ENCODE measurements around the gene GIGYF2. TPM values are rescaled to one million over a fixed set of nuclear protein-coding genes. Genes with fewer than 3 reads are reported as not detected.

The GIGYF2 gene, protein sequence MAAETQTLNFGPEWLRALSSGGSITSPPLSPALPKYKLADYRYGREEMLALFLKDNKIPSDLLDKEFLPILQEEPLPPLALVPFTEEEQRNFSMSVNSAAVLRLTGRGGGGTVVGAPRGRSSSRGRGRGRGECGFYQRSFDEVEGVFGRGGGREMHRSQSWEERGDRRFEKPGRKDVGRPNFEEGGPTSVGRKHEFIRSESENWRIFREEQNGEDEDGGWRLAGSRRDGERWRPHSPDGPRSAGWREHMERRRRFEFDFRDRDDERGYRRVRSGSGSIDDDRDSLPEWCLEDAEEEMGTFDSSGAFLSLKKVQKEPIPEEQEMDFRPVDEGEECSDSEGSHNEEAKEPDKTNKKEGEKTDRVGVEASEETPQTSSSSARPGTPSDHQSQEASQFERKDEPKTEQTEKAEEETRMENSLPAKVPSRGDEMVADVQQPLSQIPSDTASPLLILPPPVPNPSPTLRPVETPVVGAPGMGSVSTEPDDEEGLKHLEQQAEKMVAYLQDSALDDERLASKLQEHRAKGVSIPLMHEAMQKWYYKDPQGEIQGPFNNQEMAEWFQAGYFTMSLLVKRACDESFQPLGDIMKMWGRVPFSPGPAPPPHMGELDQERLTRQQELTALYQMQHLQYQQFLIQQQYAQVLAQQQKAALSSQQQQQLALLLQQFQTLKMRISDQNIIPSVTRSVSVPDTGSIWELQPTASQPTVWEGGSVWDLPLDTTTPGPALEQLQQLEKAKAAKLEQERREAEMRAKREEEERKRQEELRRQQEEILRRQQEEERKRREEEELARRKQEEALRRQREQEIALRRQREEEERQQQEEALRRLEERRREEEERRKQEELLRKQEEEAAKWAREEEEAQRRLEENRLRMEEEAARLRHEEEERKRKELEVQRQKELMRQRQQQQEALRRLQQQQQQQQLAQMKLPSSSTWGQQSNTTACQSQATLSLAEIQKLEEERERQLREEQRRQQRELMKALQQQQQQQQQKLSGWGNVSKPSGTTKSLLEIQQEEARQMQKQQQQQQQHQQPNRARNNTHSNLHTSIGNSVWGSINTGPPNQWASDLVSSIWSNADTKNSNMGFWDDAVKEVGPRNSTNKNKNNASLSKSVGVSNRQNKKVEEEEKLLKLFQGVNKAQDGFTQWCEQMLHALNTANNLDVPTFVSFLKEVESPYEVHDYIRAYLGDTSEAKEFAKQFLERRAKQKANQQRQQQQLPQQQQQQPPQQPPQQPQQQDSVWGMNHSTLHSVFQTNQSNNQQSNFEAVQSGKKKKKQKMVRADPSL (N-terminal part only)
- polyA plus RNA-seq: 10 to 100 TPM; 14.6 to 23.6 (median 17.0) TPM

DNA sequence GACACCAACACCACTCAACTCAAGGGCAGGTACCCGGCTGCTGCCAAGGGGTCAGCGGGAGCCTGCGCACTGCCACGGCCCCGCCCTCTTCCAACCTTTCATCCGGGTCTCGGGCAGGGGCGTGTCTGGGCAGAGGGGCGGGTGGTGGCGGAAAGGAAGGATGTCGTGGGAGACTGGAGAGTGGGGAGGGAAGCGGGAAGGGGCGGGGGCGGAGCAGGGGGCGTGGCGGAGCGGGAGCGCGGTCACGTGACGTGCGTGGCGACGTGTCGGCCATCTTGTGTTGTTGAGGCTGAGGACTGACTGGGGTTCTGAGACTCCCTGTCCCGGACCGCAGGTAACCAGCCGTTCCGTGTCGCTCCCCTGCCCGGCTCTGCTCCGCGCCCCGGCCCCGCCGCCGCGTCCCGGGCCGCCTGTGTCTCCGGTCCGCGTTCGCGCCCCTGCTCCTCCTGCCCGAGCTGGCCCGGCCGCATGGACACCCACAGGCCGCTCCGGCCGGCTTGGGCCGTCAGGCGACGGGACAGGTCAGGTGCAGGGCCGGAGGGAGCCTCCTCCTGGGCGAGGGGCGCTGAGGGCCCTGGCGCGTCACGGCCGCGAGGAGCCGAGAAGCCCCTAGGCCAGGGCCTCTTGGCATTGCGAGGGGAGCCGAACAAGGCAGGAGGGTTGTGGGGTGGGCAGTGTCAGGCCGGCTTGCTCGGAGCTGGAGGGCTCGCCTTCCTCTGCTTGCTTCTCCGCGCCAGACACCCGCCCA is at the start of gene GIGYF2:
TSS of gene GIGYF2 (plus strand) at position 273 of the 748 bp plus-strand sequence. CDS start 37,867 bp downstream, outside the sequence.
- 0 to 1% (median 1%) methylated on average over 55 to 71 of the region's 71 CpGs for WGBS, 3 donors
- H3K27ac ChIP-seq (ENCODE audit: low read depth, low read length): peak within 1 kb of the TSS; percentile 86

DNA sequence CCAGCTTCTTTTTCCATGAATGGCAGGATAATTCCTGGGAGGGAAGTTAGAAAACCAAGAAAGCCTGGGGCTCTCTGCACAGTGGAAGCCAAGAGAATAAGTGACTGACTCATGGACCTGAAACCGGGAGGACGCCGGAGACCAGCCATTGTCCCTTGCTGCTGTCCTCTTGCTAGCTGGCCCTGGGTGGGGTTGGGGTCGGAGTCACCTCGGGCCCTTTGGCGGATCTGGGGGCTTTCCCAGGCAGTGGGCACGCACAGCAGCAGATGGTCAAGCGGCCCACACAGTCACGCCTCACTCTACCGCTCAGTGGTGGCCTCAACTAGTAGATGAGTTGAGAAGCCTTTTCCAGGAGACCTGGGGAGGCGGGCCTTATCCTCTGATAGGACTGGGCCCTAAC is 48.1 kb upstream of the GIGYF2 start:
- 93 to 96% (median 94%) methylated on average over 11 of the region's 11 CpGs for WGBS, 3 donors
- H3K27ac ChIP-seq (ENCODE audit: low read depth, low read length): no peak overlapping the region

DNA sequence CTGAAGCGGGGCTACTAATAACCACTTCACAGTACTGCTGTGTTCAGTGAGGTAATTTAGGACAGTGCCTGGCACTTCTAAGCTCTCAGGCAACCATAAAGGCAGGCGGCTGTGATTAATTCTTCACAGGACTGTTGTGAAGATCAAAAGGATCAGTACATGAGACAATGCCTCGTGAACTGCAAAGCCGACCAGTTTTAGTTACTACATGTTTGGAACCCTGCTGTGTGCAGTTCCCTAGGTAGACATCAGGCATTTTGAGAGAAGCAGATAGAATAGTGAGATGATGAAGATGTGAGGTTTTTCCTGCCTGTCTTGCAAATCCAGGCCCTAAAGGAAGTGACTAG is 44.7 kb upstream of the GIGYF2 start:
- WGBS, 3 donors: 65 to 78% (median 73%) methylated on average over 4 of the region's 4 CpGs
- no peak overlapping the region for H3K27ac ChIP-seq (ENCODE audit: low read depth, low read length)

DNA sequence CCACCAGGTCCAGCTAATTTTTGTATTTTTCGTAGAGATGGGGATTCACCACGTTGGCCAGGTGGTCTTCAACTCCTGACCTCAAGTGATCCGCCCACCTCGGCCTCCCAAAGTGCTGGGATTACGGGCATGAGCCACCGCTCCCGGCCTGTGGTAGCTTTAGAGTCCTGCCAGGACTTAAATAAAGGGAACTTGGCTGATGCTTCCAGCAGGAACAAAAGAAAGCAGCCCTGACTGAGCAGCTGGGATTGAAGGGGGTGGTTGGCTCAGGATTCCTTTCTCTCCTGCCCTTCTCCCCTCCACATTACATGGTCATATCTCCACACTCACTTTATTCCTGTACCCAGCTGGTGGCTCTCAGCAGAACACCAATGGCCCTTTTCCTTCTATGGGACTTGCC is 43.7 kb upstream of the GIGYF2 start:
- 92 to 97% (median 95%) methylated on average over 7 of the region's 7 CpGs for WGBS, 3 donors
- H3K27ac ChIP-seq (ENCODE audit: low read depth, low read length): no peak overlapping the region

DNA sequence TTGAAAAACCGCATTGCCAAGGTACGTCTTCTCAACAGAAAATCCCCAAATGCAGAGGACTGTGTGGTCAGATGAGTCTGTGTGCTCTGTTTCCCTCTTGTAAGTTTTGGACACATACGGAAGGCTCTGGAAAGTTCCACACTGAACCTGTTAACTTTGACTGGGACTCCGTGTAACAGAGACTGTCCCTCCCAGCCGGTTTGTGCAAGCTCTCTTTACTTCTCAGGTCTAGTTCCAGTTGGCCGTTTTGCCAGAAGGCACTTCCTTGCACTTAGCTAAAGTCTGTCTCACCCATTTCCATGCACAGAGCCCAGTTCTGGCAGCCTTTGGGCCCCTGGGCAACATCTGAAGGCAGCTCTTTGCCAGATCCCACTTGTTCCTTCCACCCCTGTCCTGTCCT is 41.7 kb upstream of the GIGYF2 start:
- WGBS, 3 donors: 68 to 75% (median 74%) methylated on average over 6 of the region's 6 CpGs
- no peak overlapping the region for H3K27ac ChIP-seq (ENCODE audit: low read depth, low read length)

DNA sequence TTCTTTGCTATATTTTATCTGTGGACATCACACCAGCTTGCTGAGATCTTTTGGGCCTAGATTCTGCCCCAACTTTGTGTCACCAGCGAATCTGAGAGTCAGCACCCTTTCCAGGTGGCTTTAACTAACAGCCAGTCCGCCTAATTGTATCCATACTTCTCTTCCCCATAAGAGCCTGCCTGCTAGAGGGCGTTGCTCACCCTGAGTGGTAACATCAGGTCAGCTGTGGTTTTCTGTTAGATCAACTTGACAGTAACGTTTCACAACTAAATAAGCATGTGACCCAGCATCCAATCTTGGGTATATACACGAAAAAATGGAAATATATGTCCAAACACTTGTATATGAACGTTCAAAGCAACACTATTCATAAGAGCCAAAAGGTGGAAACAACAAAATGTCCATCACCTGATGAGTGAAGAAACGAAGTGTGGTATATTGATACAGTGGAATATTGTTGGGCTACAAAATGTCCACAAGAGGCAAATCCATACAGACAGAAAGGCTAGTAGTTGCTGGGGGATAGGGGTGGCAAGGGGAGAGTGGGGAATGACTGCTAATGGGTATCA is 38.8 kb upstream of the GIGYF2 start:
- WGBS, 3 donors: 50 to 56% (median 53%) methylated on average over 7 of the region's 7 CpGs
- H3K27ac ChIP-seq (ENCODE audit: low read depth, low read length): no peak overlapping the region

DNA sequence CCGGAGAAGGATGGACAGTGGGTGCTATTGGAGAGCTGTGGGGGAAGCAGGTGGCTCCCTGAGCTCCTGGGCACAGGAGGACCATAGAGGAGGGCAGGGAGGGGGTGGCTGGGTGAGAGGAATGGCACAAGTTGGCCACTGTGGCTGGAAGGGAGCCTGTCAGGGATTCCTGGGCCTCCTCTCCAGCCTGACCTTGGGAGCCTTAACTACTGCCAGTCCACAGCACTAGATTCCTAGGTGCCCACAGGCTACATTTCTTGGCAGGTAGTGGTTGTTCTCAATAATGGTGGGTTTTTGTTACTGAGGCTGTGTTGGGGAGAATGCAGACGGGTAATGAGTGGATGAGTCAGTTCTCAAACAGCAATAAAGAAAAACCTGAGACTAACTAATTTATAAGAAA is 37.8 kb upstream of the GIGYF2 start:
- WGBS, 3 donors: 83 to 88% (median 87%) methylated on average over 2 of the region's 2 CpGs
- H3K27ac ChIP-seq (ENCODE audit: low read depth, low read length): no peak overlapping the region

DNA sequence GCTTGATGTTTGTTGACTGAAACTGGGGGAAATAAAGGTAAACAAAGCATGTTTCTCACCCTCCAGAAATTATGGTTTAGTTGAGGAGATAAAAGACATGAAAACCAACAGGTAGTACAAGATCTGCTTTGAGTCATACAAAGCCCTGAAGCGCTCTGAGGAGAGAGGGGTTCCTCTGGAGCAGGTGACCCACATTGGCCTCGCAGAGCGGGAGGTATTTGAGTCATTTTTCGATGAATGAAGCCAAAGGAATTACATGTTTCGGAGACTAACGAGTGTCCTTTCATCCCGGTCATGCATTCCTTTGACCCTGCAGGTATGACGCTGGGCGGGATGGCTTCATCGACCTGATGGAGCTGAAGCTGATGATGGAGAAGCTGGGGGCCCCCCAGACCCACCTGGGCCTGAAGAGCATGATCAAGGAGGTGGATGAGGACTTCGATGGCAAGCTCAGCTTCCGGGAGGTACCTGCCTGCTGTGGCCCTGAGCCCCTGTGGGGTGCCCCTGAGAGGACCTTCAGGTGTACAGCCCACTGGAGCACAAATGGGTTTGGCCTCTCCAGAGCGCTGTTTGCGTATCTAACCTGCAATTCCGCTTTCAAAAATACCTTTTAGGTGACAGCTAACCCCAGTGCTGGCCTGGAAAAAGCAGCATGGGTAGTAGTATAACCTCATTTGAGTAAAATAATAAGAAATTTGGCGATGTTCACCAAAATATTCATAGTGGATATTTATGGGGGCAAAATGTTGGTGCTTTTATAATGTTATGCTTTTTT is 34.5 kb upstream of the GIGYF2 start:
- WGBS, 3 donors: 90 to 94% (median 93%) methylated on average over 16 of the region's 16 CpGs
- no peak overlapping the region for H3K27ac ChIP-seq (ENCODE audit: low read depth, low read length)

DNA sequence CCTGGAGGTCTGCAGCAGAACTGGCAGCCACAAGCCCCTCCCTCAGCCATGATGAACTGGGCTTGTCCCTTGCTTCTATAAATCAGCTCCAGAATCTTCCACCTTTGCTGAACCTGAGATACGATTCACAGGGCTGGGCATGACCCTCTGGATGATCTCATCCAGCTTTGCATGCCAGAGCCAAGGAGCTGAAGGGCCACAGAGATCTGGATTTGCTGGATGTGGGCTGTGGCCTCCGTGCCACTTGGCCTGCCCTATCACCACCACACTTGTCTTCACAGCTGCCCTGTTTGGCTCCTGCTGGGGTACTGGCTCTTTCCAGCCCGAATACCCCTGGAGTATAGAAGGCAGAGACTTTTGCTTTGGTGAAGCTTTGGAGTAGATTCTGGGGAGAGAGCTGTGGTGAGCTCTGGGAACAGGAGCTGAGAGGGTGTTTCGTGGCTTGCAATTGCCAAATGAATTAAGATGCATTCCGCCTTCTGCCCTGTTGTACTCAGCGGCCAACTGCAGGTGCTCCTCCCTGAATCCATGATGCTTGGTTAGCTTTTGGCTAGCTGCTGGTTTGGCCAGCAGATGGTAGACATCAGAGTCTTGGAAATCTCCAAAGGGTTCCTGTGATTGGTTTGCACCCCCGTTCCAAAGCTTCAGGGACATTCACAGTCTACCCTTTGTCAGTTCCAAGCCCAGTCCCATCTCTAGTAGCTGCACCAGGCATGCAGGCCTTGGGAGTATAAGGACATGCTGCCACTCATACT is 30.9 kb upstream of the GIGYF2 start:
- 68 to 91% (median 77%) methylated on average over 7 of the region's 7 CpGs for WGBS, 3 donors
- no peak overlapping the region for H3K27ac ChIP-seq (ENCODE audit: low read depth, low read length)

DNA sequence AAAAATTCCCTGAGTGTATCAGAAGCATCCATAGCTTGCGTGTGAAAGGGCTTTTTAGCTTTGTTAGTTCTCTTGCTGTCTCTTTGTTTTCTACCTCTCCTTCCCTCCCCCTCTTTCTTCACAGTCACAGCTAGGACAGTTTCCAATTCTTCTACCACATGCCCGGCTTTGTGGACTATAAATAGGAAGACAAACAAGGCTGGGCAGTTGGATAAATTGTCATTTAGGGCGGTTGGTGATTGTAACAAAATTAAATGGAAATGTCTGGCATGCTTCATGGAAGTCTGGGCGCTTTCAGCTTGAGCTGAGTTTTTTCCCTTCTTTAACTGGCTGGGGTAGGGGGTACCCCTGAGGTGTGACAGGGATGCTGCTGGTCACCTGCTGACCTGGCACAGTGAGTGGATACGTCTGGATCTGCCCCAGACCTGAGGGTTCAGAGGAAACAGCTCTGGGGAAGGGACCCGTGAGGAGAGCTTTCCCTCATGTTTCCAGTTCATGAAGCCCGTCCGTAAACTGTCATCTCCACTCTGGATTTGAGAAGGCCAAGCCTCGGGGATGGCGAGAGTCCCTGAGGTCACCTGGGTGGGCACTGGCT is 29.0 kb upstream of the GIGYF2 start:
- no peak overlapping the region for H3K27ac ChIP-seq (ENCODE audit: low read depth, low read length)
- WGBS, 3 donors: 59 to 89% (median 88%) methylated on average over 10 of the region's 10 CpGs

DNA sequence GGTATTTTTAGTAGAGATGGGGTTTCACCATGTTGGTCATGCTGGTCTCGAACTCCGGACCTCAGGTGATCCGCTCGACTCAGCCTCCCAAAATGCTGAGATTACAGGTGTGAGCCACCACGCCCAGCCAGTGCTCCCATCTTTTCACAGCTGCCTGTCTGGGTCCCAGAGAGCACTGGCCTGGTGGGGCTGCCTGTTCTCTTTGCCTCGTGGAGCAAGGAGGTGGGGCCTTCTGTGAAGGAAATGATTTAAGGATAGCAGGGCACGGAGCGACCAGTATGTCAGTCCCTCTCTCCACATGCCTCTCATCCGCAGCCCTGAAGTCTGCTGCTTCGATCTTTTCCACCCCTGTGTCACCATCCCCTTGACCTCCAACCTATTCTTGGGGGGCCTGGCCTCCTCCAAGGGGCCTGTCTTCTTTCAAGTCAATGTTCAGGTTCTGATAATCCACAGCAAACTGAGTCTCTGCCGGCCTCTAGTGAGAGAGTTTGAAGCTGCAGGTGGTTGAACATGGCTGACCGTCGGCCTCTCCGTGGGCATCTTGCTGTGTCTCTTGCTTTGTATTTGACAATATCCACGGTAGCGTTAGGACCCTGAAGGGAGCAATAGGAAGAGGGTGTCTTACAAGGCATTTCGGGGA is 28.2 kb upstream of the GIGYF2 start:
- H3K27ac ChIP-seq (ENCODE audit: low read depth, low read length): no peak overlapping the region
- 58 to 65% (median 63%) methylated on average over 17 of the region's 17 CpGs for WGBS, 3 donors

DNA sequence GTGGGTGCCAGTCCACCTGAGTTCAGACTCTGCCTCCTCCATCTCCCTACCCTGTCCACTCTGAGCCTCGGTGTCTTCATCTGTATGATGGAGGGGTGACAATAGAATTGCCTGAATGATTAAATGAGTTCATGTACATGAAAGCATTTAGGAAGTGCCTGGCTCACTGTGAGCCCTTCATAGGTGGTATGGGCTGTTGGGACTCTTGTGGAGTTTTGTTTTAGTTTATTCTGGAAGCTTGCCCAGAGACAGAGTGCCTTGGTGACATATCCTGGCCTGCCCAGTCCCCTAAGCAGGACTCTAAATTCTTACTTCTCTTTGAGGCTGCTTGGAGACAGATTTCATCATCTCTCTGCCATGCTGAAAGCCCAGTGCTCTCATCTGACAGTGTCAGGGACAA is 24.5 kb upstream of the GIGYF2 start:
- no peak overlapping the region for H3K27ac ChIP-seq (ENCODE audit: low read depth, low read length)
- WGBS, 3 donors: 56 to 97% (median 94%) methylated on average over 1 of the region's 1 CpG

DNA sequence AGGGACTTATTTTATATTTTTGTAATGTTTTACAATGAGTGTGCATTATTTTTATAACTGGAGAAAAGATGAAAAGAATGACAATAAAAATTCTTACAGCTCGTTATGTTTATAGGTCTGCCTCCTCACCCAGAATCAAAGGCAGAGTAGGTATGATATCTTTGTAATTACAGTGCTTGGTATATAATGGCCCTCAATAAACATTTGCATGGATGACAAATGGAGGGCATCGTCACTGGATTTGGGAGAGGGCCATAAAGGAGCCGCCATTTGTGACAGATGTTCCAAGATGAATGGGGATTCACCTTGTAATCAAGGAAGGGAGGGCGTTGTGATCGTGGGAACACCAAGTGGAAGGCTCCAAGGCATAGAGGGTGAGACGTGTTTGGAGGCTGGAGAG is 22.6 kb upstream of the GIGYF2 start:
- 79 to 80% (median 79%) methylated on average over 6 of the region's 6 CpGs for WGBS, 3 donors
- no peak overlapping the region for H3K27ac ChIP-seq (ENCODE audit: low read depth, low read length)

DNA sequence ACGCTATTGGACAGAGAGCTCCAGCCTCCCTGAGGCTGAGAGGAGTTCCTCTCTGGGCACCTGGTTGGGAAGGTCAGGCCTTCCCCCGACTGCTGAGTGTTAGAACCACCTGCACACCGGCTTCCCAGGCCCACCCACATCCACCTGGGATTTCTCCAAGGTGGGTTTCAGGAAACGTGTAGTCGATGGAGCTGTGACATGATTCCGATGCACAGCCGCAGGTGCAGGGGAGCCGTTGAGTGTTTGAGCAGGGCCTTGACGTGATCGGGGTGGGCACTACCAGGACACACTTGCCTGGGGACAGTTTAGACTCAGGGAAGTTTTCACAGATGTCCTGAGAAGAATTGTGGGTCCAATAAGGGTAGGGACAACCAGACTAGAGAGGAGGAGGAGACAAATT is 21.8 kb upstream of the GIGYF2 start:
- WGBS, 3 donors: 91% methylated on average over 10 of the region's 10 CpGs
- no peak overlapping the region for H3K27ac ChIP-seq (ENCODE audit: low read depth, low read length)

DNA sequence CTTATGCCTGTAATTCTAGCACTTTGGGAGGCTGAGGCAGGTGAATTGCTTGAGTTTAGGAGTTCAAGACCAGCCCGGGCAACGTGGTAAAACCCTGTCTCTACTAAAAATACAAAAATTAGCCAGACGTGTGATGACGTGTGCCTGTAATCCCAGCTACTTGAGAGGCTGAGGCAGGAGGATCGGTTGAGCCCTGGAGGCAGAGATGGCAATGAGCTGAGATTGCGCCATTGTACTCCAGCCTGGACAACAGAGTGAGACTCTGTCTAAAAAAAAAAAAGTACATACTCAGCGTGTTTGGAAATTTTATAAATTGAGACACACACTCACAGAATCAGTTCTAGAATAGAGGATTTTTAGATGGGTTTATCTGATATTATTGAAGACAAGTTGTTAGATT is 17.1 kb upstream of the GIGYF2 start:
- WGBS, 3 donors: 90 to 94% (median 91%) methylated on average over 7 of the region's 7 CpGs

DNA sequence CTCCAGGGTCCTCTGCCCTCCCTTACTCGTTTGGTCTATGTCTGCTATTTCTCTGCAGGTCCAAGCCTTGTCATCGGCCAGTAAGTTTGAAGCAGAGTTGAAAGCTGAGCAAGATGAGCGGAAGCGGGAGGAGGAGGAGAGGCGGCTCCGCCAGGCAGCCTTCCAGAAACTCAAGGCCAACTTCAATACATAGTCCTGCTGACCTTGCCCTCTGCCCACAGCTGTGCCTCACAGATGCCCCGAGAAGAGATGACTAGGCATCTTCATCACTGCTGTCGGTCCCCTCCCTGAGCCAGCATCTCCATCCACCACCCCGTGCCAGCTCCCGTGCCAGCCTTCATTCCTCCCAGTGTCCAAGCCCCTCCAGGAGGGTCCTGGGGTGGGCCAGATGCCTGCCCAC is 15.6 kb upstream of the GIGYF2 start:
- 80 to 89% (median 85%) methylated on average over 10 of the region's 10 CpGs for WGBS, 3 donors
- no peak overlapping the region for H3K27ac ChIP-seq (ENCODE audit: low read depth, low read length)

More for the DNA sequence above, 17.1 kb upstream of the GIGYF2 start:
- no peak overlapping the region for H3K27ac ChIP-seq (ENCODE audit: low read depth, low read length)
